HepG2 (cell line): Measurements from ENCODE around the gene ACADVL. TPM values are rescaled to one million over a fixed set of nuclear protein-coding genes. Genes with fewer than 3 reads are reported as not detected.

ENCODE experiments used
- ATAC-seq: fragments of 200-7000 bp; cut with Tn5 transposase; 3 replicates; pipeline ENCODE4 v1.9.1; 2020; ENCODE audit warnings: mild to moderate bottlenecking, moderate library complexity
- BruUV-seq: library from RNA; stranded (reverse); fragments of 400-500 nt; replicated peaks from 2 replicates; lab custom pipeline; 2021; lab: Mats Ljungman, UMichigan
- CTCF ChIA-PET: fragments of 300-600 bp; formaldehyde crosslinking; extraction: SDS; loops from one replicate; lab custom pipeline; 2021; ENCODE audit warnings: low total read pairs, inconsistent platforms, low intra/inter-chr PET ratio; lab: Yijun Ruan, JAX
- POLR2A ChIA-PET: fragments of 350-600 bp; sonication (Branson Sonifier 250); formaldehyde crosslinking; loops from one replicate; lab custom pipeline; 2020; ENCODE audit warnings: antibody characterized with exemption, inconsistent platforms; lab: Yijun Ruan, JAX
- DNase-seq: peaks from one replicate; pipeline ENCODE4 v3.0.0-alpha.2; 2015; ENCODE audit warnings: low spot score
- FAIRE-seq: peaks from 3 replicates; lab custom pipeline; 2011; peaks lifted over from hg19 to GRCh38; lab: Jason Lieb, UNC
- H2AFZ ChIP-seq: one replicate; pipeline ENCODE4 v1.6.1; 2011; ENCODE audit warnings: low read length, inconsistent platforms
- H3K27ac ChIP-seq: fragments of 300-600 bp; 3 replicates; pipeline ENCODE4 v1.8.0; 2011; ENCODE audit warnings: mixed run types, mild to moderate bottlenecking, mixed read lengths, low read length, inconsistent platforms; ENCODE audit not compliant: insufficient read depth; ENCODE audit errors: extremely low read length
- H3K27me3 ChIP-seq, 2 experiments: fragments of 200-600 bp in 1 of 2; 2 replicates in 1 of 2; 3 replicates in 1 of 2; pipeline versions ENCODE4 v1.6.0 to v1.8.0; 2011; ENCODE audit warnings: low read length in 2 of 2, mild to moderate bottlenecking in 2 of 2, moderate library complexity in 2 of 2, inconsistent platforms in 1 of 2; ENCODE audit not compliant: insufficient read depth in 2 of 2, control insufficient read depth in 1 of 2
- H3K36me3 ChIP-seq, 2 experiments: fragments of 200-600 bp in 1 of 2; replicated peaks in 1 of 2; 2 replicates in 1 of 2; 3 replicates in 1 of 2; pipeline versions ENCODE4 v1.5.1 to v1.8.0; 2011; ENCODE audit warnings: low read length in 2 of 2, inconsistent platforms in 1 of 2; ENCODE audit not compliant: insufficient read depth in 2 of 2, control insufficient read depth in 1 of 2
- H3K4me1 ChIP-seq: 2 replicates; pipeline ENCODE4 v1.5.1; 2012; ENCODE audit warnings: low read length, inconsistent platforms; ENCODE audit not compliant: insufficient read depth
- H3K4me2 ChIP-seq: 2 replicates; pipeline ENCODE4 v1.6.0; 2011; ENCODE audit warnings: low read depth, low read length, inconsistent platforms
- H3K4me3 ChIP-seq, 3 experiments: fragments of 200-600 bp in 1 of 3; sonication (generic), shearing (Covaris generic) in 1 of 3; replicated peaks in 1 of 3; 2 replicates each; pipeline ENCODE4 v1.5.1; 2011 to 2016; ENCODE audit warnings: low read length in 3 of 3, inconsistent platforms in 2 of 3, low read depth in 2 of 3, mild to moderate bottlenecking in 2 of 3, control low read depth in 1 of 3, mixed read lengths in 1 of 3; ENCODE audit not compliant: insufficient read depth in 1 of 3
- H3K79me2 ChIP-seq: one replicate; pipeline ENCODE4 v1.6.1; 2011; ENCODE audit warnings: low read length, inconsistent platforms; ENCODE audit not compliant: insufficient read depth
- H3K9ac ChIP-seq: 2 replicates; pipeline ENCODE4 v1.6.0; 2011; ENCODE audit warnings: mild to moderate bottlenecking, low read depth, low read length, inconsistent platforms; ENCODE audit not compliant: insufficient read depth
- H3K9me3 ChIP-seq: 2 replicates; pipeline ENCODE4 v1.5.1; 2012; ENCODE audit warnings: mild to moderate bottlenecking, low read length
- H4K20me1 ChIP-seq: 2 replicates; pipeline ENCODE4 v1.6.0; 2011; ENCODE audit warnings: inconsistent platforms, mild to moderate bottlenecking, low read length, moderate library complexity; ENCODE audit not compliant: insufficient read depth
- BRD4 ChIP-seq: sonication (generic); formaldehyde crosslinking; IDR thresholded peaks from 2 replicates; pipeline ENCODE4 v1.4.0; 2020; ENCODE audit warnings: missing genetic modification reagents
- CBX1 ChIP-seq: IDR thresholded peaks from one replicate; pipeline ENCODE4 v1.6.1; 2016; ENCODE audit warnings: antibody characterized with exemption, low read depth
- CSRNP1 ChIP-seq: sonication (generic); formaldehyde crosslinking; IDR thresholded peaks from 2 replicates; pipeline ENCODE4 v1.8.1; 2023; ENCODE audit warnings: mild to moderate bottlenecking, missing genetic modification reagents
- HDAC6 ChIP-seq: fragments of 200-600 bp; sonication (generic); IDR thresholded peaks from 2 replicates; pipeline ENCODE4 v1.7.0; 2017; ENCODE audit warnings: mild to moderate bottlenecking, antibody characterized with exemption, low read length, low read depth
- MXD4 ChIP-seq: IDR thresholded peaks from 2 replicates; pipeline ENCODE4 v1.6.1; 2016; ENCODE audit warnings: mild to moderate bottlenecking, missing biosample characterization, missing genetic modification reagents
- TGIF2 ChIP-seq: IDR thresholded peaks from 2 replicates; pipeline ENCODE4 v1.6.1; 2016; ENCODE audit warnings: control low read depth, missing compliant biosample characterization
- ZBTB34 ChIP-seq: sonication (generic); formaldehyde crosslinking; IDR thresholded peaks from 2 replicates; pipeline ENCODE4 v1.8.0; 2022; ENCODE audit warnings: mild to moderate bottlenecking, missing genetic modification reagents
- ZBTB7A ChIP-seq: sonication (generic); formaldehyde crosslinking; IDR thresholded peaks from 2 replicates; pipeline ENCODE4 v1.8.0; 2022; ENCODE audit warnings: mild to moderate bottlenecking, missing genetic modification reagents
- ZMYM4 ChIP-seq: sonication (generic); formaldehyde crosslinking; IDR thresholded peaks from 2 replicates; pipeline ENCODE4 v1.8.1; 2023; ENCODE audit warnings: mild to moderate bottlenecking, missing genetic modification reagents
- ZNF121 ChIP-seq: sonication (generic); formaldehyde crosslinking; IDR thresholded peaks from 2 replicates; pipeline ENCODE4 v1.5.0; 2020; ENCODE audit warnings: mild to moderate bottlenecking, missing genetic modification reagents
- ZNF678 ChIP-seq: sonication (generic); formaldehyde crosslinking; IDR thresholded peaks from 2 replicates; pipeline ENCODE4 v1.4.0; 2020; ENCODE audit warnings: mild to moderate bottlenecking, missing genetic modification reagents
- ZNF83 ChIP-seq: sonication (generic); formaldehyde crosslinking; IDR thresholded peaks from 2 replicates; pipeline ENCODE4 v1.4.0; 2020; ENCODE audit warnings: missing genetic modification reagents, mild to moderate bottlenecking, borderline replicate concordance
- ZSCAN29 ChIP-seq: sonication (generic); formaldehyde crosslinking; conservative IDR thresholded peaks from 2 replicates; pipeline ENCODE4 v1.4.0; 2020; ENCODE audit warnings: mild to moderate bottlenecking, missing genetic modification reagents
- WGBS: methylation state at CpG from one replicate; pipeline ENCODE4 v1.1.6; 2017; ENCODE audit warnings: low lambda C conversion rate; 5-methylcytosine and 5-hydroxymethylcytosine counted together
- in situ Hi-C: cut with HindIII; loops from 2 replicates; pipeline ENCODE4 v1.10.0; 2017; ENCODE audit warnings: low pct_unique_long_range_greater_than_20kb; ENCODE audit not compliant: extremely low pct_ligation_motif_present
- intact Hi-C: fragments of 100-400 bp; cut with micrococcal nuclease; formaldehyde crosslinking; loops from one replicate; pipeline ENCODE4 v1.10.0; 2022; ENCODE audit not compliant: unreplicated experiment
- polyA plus RNA-seq, 8 experiments: library from polyadenylated mRNA; depleted of rRNA in 3 of 8; stranded (reverse) in 7 of 8; unstranded in 1 of 8; fragments of >200 nt; fragmentation: Illumina TruSeq in 4 of 8; extraction: Trizol in 4 of 8; gene quantifications; 2 replicates each; pipeline versions ENCODE4 v1.2.1 to v1.2.3, GENCODE V29; 2011 to 2016; ENCODE audit warnings: low read depth in 4 of 8, missing spikeins in 1 of 8, mixed read lengths in 1 of 8; ENCODE audit not compliant: insufficient read depth in 1 of 8
- total RNA-seq, 5 experiments: library from RNA; depleted of rRNA; stranded (reverse); fragments of >200 nt; fragmentation: Illumina TruSeq; extraction: Trizol; gene quantifications; 2 replicates each; pipeline ENCODE4 v1.2.3, GENCODE V29; 2016; ENCODE audit warnings: low read depth in 1 of 5
- TF ChIP-seq, protein P1 (sequence below): sonication (generic); formaldehyde crosslinking; IDR thresholded peaks from 2 replicates; pipeline ENCODE4 v1.4.0; 2020; ENCODE audit warnings: missing genetic modification reagents

Gene ACADVL
- total and polyA plus RNA-seq, 2 of the 13 experiments (the other 11 are each of a cell fraction or from before 2014, with no cell fraction given), result 219 to 412 TPM

DNA sequence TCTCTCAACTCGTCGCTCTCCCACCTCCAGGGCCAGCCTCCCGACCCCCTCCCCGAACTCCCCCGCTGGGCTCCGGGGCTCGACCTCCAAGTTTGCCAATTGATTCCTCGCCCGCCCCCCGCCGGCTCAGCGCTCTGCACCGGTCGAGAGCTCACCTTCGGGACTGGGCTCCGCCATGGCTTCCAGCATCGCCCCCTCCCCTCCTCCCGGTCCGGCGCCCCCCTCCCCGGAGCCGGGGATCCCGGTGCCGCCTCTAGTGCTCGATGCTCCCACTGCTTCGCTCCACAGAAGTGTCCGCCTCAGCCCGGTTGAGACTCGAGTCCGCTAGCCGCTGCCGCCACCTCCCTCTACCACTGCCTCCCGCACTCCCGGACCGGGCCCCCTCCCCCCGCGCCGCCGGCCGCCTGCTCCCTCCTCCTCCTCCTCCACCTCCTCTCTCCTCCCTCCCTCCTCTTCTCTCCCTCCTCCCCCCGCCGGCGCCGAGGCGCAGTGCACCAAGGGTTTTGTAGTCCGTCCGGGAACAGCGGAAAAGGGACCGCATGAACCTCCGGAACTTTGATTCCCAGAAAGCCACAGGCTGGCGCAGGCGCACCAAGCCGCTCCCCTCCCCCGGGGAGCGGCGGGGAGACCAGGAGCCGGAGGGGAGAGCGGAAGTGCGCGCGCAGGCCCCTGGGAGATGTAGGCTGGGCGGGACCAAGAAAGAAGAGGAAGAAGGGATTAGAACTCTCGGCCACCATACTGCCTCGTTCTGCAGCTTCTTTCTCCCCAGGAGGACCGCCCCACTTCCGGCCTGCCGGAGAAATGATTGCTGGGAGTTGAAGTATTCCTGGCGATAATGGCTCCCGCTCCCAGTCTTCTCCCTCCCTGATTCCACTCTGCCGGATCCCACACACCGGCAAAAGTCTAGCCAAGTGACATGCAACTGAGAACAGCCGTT is 19.6 kb downstream of the ACADVL start, which contains the start of gene PHF23:
Gene PHF23 (minus strand): TSS at position 367 of the 937 bp plus-strand sequence. CDS start 178 bp downstream, at position 189.
- Histone ChIP-seq H3K4me3 (peak within 1 kb of the TSS; percentile 97 to 98 (median 98)), H3K36me3 (peaks cover 11 to 29% of the 10 kb centered on the region in 2 experiments), H3K4me2 (peak within 1 kb of the TSS; percentile 97), H3K4me1 (peaks cover 54% of the 10 kb centered on the region), H3K79me2 (peaks cover 45% of the 10 kb centered on the region), H3K27ac (peak within 1 kb of the TSS; percentile 88), H4K20me1 (0 out of 2 replicates have a peak, but pooled peaks cover 3% of the 10 kb centered on the region), H3K9ac (peak within 1 kb of the TSS; percentile 96), H3K9me3 (no peaks in the 10 kb centered on the region), H3K27me3 (no peaks in the 10 kb centered on the region; a peak in 1 of 5 replicates), H2AFZ (no peak within 1 kb of the TSS)
- FAIRE-seq (peak; percentile 98), ATAC-seq (peak; percentile 66), DNase-seq (peak; percentile 97)
- WGBS, result 1% methylated on average over 63 of the region's 72 CpGs
- POLR2A ChIA-PET, result interaction anchor here (0.8 to 8.9 kb wide), 10 partner anchors 11 to 204 kb away, joined by 3 to 140 read pairs (median 7); partner anchors contain the start of genes ACADVL, ASGR1, ASGR2 and CTDNEP1
- no TSS peak for BruUV-seq
- CTCF ChIA-PET, result no interaction called here
- in situ Hi-C loops (no loop called here), intact Hi-C loops (loop anchor here (5.0 to 10.0 kb wide), 2 partner anchors 43 to 65 kb away; partner anchors contain the start of genes ASGR1 and SLC2A4)
- TF ChIP-seq MXD4 (CRISPR knock-in tag) (no peak), ZNF83 (CRISPR knock-in tag) (no peak), HDAC6 (no peak), ZNF678 (CRISPR knock-in tag) (no peak), TGIF2 (CRISPR knock-in tag) (no peak; the same call in 1 of the 2 replicates), ZBTB7A (CRISPR knock-in tag) (no peak), CSRNP1 (CRISPR knock-in tag) (peak; percentile 67; the same call in 1 of the 2 replicates), ZBTB34 (CRISPR knock-in tag) (no peak), CBX1 (no peak), ZSCAN29 (CRISPR knock-in tag) (peak; percentile 82; the same call in 1 of the 2 replicates), ZMYM4 (CRISPR knock-in tag) (peak; percentile 48; the same call in 1 of the 2 replicates), BRD4 (no peak), ZNF121 (CRISPR knock-in tag) (no peak)
- TF ChIP-seq, protein P1, sequence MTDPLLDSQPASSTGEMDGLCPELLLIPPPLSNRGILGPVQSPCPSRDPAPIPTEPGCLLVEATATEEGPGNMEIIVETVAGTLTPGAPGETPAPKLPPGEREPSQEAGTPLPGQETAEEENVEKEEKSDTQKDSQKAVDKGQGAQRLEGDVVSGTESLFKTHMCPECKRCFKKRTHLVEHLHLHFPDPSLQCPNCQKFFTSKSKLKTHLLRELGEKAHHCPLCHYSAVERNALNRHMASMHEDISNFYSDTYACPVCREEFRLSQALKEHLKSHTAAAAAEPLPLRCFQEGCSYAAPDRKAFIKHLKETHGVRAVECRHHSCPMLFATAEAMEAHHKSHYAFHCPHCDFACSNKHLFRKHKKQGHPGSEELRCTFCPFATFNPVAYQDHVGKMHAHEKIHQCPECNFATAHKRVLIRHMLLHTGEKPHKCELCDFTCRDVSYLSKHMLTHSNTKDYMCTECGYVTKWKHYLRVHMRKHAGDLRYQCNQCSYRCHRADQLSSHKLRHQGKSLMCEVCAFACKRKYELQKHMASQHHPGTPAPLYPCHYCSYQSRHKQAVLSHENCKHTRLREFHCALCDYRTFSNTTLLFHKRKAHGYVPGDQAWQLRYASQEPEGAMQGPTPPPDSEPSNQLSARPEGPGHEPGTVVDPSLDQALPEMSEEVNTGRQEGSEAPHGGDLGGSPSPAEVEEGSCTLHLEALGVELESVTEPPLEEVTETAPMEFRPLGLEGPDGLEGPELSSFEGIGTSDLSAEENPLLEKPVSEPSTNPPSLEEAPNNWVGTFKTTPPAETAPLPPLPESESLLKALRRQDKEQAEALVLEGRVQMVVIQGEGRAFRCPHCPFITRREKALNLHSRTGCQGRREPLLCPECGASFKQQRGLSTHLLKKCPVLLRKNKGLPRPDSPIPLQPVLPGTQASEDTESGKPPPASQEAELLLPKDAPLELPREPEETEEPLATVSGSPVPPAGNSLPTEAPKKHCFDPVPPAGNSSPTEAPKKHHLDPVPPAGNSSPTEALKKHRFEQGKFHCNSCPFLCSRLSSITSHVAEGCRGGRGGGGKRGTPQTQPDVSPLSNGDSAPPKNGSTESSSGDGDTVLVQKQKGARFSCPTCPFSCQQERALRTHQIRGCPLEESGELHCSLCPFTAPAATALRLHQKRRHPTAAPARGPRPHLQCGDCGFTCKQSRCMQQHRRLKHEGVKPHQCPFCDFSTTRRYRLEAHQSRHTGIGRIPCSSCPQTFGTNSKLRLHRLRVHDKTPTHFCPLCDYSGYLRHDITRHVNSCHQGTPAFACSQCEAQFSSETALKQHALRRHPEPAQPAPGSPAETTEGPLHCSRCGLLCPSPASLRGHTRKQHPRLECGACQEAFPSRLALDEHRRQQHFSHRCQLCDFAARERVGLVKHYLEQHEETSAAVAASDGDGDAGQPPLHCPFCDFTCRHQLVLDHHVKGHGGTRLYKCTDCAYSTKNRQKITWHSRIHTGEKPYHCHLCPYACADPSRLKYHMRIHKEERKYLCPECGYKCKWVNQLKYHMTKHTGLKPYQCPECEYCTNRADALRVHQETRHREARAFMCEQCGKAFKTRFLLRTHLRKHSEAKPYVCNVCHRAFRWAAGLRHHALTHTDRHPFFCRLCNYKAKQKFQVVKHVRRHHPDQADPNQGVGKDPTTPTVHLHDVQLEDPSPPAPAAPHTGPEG (CRISPR knock-in tag), result no peak
